NOMO-1 treated with DMSO at 0.1 percent for 48 hours (cell line): ENCODE results near the gene VWA3A.
A peak's percentile ranks its signal among the peaks of the same experiment; 100 is the strongest.
"Not testable (repeated sequence)": the region's sequence is repeated elsewhere in the genome, so short reads cannot be mapped to it uniquely, and the experiment has no call there.

ENCODE experiments used
- DNase-seq: peaks from one replicate; lab custom pipeline; 2025; ENCODE audit not compliant: unreplicated experiment; lab: John Stamatoyannopoulos, UW

The VWA3A gene

DNA sequence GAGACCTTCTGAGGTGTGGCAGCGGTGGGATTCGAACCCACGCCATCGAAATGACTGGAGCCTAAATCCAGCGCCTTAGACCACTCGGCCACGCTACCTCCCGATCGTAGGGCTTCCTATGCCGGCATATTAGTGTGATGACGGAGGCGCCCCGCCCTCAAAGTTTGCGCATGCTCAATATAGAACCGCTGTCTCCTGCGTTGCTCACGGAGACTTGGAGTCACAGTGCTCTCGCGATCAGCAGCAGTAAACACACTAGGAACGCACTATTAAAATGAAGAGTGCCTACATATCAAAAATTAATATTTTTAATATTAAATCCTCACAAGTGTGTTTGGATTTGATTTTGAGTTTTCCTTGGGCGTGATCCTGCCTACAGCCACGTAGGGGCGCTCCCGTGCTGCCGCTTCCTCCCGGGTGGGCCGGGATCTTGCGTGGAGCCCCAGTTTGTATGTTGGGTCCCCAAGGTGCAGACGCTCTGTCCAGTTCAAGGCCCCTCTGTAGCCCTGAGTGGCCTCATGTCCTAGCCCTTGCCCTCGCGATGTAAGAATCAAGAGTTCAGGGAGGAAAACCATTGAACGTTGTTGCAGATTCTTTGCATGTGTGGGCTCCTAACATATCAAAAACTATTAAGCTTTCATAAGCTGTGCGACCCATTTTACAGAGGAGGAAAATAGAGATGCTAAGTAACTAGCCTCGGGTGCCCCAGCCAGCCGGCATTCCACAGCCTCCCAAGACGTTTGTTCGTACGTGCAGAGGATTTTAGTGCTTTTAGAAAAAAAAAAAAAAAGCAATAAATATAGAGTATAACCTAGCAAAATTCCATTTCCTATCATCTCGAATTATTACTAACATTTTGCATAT, 103.6 kb downstream of the VWA3A start:
- peak; percentile 85 for DNase-seq

DNA sequence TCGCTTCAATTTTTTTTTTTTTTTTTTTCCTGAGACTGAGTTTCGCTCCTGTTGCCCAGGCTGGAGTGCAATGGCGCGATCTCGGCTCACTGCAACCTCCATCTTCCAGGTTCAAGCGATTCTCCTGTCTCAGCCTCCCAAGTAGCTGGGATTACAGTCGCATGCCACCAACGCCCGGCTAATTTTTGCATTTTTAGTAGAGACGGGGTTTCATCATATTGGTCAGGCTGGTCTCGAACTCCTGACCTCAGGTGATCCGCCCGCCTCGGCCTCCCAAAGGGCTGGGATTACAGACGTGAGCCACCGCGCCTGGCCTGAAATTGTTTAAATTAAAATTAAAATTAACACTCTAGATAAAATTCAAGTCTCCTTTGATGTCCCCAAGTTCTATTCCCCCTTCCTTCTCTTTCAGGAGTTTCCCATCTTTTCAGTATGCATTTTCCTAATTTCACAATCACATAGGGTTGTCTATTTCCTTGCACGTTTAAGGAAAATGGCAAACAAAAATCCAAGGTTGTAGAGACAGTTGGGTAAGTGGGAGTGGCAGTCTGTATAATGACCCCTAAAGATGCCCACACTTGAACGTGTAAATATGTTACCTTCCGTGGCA, 104.3 kb downstream of the VWA3A start:
- not testable (repeated sequence) for DNase-seq

DNA sequence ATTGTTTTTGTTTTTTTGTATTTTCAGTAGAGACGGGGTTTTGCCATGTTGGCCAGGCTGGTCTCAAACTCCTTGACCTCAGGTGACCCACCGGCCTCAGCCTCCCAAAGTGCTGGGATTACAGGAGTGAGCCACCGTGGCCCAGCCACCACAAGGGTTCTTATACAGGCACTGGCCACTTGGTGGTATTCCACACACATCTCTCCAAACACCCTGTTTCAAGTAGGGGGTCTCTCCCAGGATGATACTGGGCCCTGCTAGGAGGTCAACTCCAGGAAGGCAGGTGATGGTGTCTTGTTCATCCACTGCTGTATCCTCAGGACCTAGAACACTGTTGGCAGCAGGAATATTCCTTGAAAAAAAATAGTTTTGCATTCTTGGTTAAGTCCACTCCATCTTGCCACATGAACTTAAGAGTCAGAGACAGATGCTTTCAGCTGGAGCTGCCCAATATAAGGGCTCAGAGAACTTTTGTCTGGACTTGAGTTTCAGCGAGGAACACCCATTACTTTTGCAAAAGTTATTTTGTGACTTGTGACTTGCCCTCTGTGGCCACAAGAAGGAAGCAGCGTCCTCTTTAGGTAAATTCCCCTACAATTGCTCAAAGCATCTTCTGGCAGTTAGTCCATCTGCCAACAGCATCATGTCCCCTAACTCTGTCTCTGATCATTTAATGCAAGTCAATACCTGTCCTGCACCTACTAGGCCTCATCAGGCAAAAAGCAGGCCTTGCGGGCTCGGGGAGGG, 106.4 kb downstream of the VWA3A start:
- peak; percentile 17 for DNase-seq

DNA sequence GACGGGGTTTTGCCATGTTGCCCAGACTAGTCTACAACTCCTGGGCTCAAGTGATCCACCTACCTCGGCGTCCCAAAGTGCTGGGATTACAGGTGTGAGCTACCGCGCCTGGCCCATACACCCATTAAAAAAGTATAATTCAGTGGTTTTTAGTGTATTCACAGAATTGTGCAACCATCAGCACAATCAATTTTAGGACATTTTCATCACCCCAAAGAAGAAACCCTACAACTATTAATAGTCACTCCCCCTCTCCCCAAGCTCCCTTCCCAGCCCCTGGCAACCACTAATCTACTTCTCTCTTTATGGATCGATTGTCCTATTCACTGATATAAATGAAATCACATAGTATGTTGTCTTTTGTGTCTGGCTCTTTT, 109.9 kb downstream of the VWA3A start:
- no peak for DNase-seq

DNA sequence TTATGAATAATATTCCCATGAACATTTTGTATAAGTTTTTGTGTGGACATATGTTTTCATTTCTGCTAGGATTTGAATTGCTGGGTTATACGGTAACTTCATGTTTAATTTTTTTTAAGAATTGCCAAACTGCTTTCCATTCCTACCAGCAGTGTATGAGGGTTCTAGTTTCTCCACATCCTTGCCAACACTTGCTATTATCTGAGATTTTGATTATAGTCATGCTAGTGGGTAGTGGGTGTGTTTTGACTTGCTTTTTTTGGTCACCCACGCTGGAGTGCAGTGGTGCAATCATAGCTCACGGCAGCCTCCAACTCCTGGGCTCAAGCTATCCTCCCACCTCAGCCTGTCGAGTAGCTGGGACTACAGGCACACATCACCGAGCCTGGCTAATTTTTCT, 110.8 kb downstream of the VWA3A start:
- DNase-seq = no peak

DNA sequence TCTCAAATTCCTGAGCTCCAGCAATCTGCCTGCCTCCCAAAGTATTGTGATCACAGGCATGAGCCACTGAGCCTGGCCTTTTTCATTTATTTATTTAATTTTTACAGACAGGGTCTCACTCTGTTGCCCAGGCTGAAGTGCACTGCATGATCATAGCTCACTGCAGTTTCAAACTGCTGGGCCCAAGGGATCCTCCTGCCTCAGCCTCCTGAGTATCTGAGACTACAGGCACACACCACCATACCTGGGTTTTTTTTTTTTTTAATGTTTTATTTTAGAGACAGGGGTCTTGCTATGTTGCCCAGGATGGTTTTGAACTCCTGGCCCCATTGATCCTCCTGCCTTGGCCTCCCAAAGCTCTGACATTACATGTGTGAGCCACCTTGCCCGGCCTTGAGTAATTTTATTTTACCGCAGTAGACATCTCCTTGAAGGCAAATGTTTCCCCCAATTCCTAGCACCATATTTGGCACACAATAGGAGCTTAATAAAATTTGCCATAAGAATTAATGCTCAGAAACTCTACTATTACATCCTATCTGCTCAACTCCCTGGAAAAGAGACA, 111.8 kb downstream of the VWA3A start:
- no peak for DNase-seq

DNA sequence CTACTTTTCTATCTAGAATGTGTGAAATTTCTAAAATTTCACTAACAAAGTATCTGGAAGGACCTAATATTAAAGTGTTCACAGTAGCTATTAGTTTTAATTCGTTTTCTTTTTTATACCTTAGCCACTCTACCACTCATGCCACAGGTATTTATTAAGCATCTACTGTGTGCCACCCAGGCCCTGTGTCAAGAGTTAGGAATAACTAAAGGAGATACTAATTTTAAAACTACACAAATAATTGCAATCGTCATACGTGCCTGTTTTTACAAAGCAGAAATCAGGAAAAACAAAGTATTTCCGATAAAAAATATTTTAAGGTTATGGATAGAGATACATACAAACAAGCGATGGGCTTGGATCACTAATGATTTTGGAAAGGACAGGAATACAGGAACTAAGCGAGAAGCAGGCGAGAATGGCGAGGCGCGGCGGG, 113.3 kb downstream of the VWA3A start:
- DNase-seq = no peak

DNA sequence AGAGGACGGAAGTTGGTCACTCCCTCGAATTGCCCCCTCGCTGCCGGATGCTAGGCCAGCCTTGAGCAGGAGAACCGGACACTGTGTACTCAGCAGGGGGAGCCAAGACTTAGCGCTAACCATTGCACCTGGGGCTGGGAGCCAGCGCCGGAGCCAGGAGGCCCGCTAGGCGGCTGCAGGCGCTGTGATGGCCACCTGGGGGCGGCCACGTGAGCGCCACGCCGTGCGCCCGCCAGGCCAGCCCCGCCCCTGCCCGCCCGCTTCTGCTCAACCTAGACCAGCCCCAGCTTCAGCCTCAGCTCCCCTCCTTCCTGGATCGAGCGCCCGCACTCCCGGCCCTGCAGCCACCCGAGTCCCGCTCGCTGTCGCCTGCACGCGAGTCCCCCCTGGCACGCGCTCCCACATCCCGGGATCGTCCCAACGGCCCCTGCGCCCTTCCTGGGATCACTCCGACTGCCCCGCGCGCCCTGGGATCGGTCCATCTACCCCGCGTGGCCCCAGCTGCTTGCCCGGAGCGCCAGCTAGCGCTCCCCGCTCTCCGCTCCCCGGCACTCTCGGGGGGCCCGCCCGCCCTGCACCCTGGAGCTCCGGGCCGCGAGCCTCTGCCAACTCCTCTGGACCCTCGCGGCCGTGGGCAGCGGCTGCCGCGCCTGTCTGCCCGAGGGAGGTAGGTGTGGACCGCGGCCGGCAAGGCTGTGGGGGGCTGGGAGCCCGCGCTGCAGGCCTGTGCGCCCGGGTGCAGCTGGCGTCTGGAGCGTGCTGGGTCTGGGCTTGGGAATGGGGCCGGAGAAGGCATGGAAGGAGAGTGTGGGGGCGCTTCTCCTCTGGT, 113.9 kb downstream of the VWA3A start, which contains the start of gene EEF2K:
Gene EEF2K, plus strand, starts transcription at position 266 of the 829 bp plus-strand sequence. CDS start 19,452 bp downstream, outside the sequence.
- DNase-seq = peak; percentile 92
